Measurements from ENCODE around the gene COL4A2. TPM values are rescaled to one million over a fixed set of nuclear protein-coding genes. Genes with fewer than 3 reads are reported as not detected.

COL4A2 gene
- total RNA-seq, 4 donors from 2014 or later = 419 to 931 (median 555) TPM

DNA sequence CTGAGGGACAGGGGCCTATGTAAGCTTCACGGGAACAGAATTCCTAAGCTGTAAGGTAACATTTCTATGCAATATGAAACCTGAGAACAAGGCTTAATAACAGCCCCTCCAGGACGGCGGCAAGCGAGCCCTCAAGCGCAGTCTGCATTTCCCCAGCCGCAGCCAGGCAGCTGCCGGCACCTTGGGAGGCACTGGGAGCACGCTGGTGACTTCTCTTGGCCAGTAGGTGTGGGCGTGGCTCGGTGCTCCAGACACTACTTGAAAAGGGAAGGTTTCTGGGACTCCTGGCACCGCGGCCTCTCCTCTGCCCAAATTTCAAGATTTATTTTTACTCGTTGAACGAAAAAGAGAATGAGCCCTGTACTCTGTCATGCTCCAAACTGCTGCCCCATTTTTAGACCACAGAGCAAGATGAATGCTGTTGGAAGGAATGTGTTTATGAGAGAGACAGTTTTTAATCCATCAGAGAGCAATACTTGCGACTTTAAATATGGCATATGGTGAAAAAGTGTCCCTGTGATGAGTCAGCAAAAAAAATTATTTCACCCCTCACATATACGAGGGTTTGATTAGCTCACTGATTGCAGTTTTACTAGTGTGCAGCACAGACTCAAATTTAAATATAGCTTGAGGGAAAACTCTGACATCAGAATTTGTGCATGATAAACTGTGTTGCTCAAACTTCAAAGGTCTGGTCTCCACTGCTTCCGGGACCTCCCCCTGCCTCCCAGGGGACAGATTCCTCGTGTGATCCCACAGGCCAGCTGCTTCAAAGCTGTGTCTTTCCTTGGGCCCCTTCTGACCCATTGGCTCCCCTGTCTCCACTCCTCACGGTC, 81.2 kb downstream of the COL4A2 start:
- DNase-seq (ENCODE audit: extremely low spot score) = no peak
- TF ChIP-seq POLR2A (IDR thresholded peaks at IDR 0.05; ENCODE audit: low read depth) (no peak), POLR2AphosphoS5 (IDR thresholded peaks at IDR 0.05) (peak; percentile 89 to 93), CTCF (IDR thresholded peaks at IDR 0.05) (peak in 1 of 3 experiments; percentile 15), EP300 (IDR thresholded peaks at IDR 0.05) (no peak)
- H3K4me1 ChIP-seq = peaks cover 54 to 81% (median 74%) of the 10 kb centered on the region in 4 donors
- intact Hi-C loops (cut with DNase I) = no loop called here
- H3K27me3 ChIP-seq = no peaks in the 10 kb centered on the region
- peak overlapping the region; percentile 87 to 95 (median 91) for H3K27ac ChIP-seq (replicated peaks in 1 of 4)
- WGBS = 20% methylated on average over 14 of the region's 19 CpGs
- peaks cover 0 to 8% (median 3%) of the 10 kb centered on the region in 4 donors for H3K36me3 ChIP-seq
- H3K4me3 ChIP-seq = peak overlapping the region; percentile 24 to 42 (median 33)
- H3K9me3 ChIP-seq = no peaks in the 10 kb centered on the region

- no peaks in the 10 kb centered on the region for H3K9me3 ChIP-seq
- H3K36me3 ChIP-seq = peaks cover 0 to 7% (median 3%) of the 10 kb centered on the region in 4 donors
- DNase-seq (ENCODE audit: extremely low spot score) = no peak
- WGBS = 76% methylated on average over 5 of the region's 5 CpGs
- TF ChIP-seq POLR2AphosphoS5 (IDR thresholded peaks at IDR 0.05) = no peak
- no peak for TF ChIP-seq POLR2A (IDR thresholded peaks at IDR 0.05; ENCODE audit: low read depth)
- no peak for TF ChIP-seq EP300 (IDR thresholded peaks at IDR 0.05)
- no peak for TF ChIP-seq CTCF (IDR thresholded peaks at IDR 0.05)
- peak overlapping the region; percentile 87 to 95 (median 91) for H3K27ac ChIP-seq (replicated peaks in 1 of 4)
- H3K27me3 ChIP-seq = no peaks in the 10 kb centered on the region
- intact Hi-C loops (cut with DNase I) = no loop called here
- peaks cover 55 to 88% (median 85%) of the 10 kb centered on the region in 4 donors for H3K4me1 ChIP-seq
- no peak overlapping the region for H3K4me3 ChIP-seq
These were observed 83.5 kb downstream of the COL4A2 start for GRCh38 chr13:110390567-110390966.

GRCh38 chr13:110391273-110391672, 84.2 kb downstream of the COL4A2 start:
- no peak for DNase-seq (ENCODE audit: extremely low spot score)
- TF ChIP-seq POLR2A (IDR thresholded peaks at IDR 0.05; ENCODE audit: low read depth) = no peak
- no peak for TF ChIP-seq CTCF (IDR thresholded peaks at IDR 0.05)
- TF ChIP-seq EP300 (IDR thresholded peaks at IDR 0.05) = no peak
- TF ChIP-seq POLR2AphosphoS5 (IDR thresholded peaks at IDR 0.05) = no peak
- peaks cover 0 to 7% (median 3%) of the 10 kb centered on the region in 4 donors for H3K36me3 ChIP-seq
- H3K4me3 ChIP-seq = no peak overlapping the region
- H3K4me1 ChIP-seq = peaks cover 59 to 93% (median 92%) of the 10 kb centered on the region in 4 donors
- peak overlapping the region; percentile 87 to 95 (median 91) for H3K27ac ChIP-seq (replicated peaks in 1 of 4)
- intact Hi-C loops (cut with DNase I) = no loop called here
- 63% methylated on average over 6 of the region's 6 CpGs for WGBS
- H3K27me3 ChIP-seq = no peaks in the 10 kb centered on the region
- no peaks in the 10 kb centered on the region for H3K9me3 ChIP-seq

- TF ChIP-seq POLR2AphosphoS5 (IDR thresholded peaks at IDR 0.05) (peak in 1 of 2 donors; percentile 10), EP300 (IDR thresholded peaks at IDR 0.05) (no peak), CTCF (IDR thresholded peaks at IDR 0.05) (no peak)
- no peak for DNase-seq (ENCODE audit: extremely low spot score)
- Histone ChIP-seq H3K9me3 (no peaks in the 10 kb centered on the region), H3K4me1 (peaks cover 61 to 92% (median 91%) of the 10 kb centered on the region in 4 donors), H3K36me3 (peaks cover 0 to 7% (median 3%) of the 10 kb centered on the region in 4 donors), H3K27ac (replicated peaks in 1 of 4) (peak overlapping the region; percentile 87 to 95 (median 91)), H3K27me3 (no peaks in the 10 kb centered on the region), H3K4me3 (no peak overlapping the region)
- intact Hi-C loops (cut with DNase I) = no loop called here
- WGBS = 61% methylated on average over 7 of the region's 7 CpGs
These were observed 85.6 kb downstream of the COL4A2 start for GRCh38 chr13:110392510-110393240.

All from esophagus muscularis mucosa (tissue), 4 donors.